Measurements from ENCODE around the gene ABLIM3.

DNA sequence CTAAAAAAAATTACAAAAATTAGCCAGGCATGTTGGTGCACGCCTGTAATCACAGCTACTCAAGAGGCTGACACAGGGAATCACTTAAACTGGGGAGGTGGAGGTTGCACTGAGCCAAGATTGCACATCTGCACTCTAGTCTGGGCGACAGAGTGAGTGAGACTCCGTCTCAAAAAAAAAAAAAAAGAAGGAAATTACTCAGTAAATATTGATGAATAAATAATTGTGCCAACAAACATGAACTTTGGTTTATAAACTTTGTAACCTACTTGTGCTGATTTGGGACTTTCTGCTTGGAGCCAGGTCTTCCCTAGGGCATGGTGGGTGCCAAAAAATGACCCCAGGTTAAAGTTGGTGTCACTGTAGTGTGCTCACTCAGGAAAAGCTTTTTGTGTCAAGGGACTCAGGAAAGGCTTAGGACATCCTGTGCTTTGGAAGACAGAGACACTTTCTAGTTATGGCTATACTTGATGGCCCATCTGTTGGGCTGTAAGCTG lies 19.0 kb downstream of the ABLIM3 start:
- no peak for TF ChIP-seq TCF12 (IDR thresholded peaks at IDR 0.05; ENCODE audit: low read depth)
- TF ChIP-seq REST (IDR thresholded peaks at IDR 0.05; ENCODE audit: low read depth): no peak
- no peak for TF ChIP-seq TEAD4 (IDR thresholded peaks at IDR 0.05)
- TF ChIP-seq EP300 (IDR thresholded peaks at IDR 0.05; ENCODE audit: borderline replicate concordance): no peak
- no peak for TF ChIP-seq YY1 (IDR thresholded peaks at IDR 0.05; ENCODE audit: low read depth)
- TF ChIP-seq MAX (IDR thresholded peaks at IDR 0.05): no peak
- no peak for TF ChIP-seq NFIC (IDR thresholded peaks at IDR 0.05)
- no peak for TF ChIP-seq TAF1 (IDR thresholded peaks at IDR 0.05; ENCODE audit: low read depth)
- no peak for TF ChIP-seq CREB1 (IDR thresholded peaks at IDR 0.05; ENCODE audit: low read depth)
